ENCODE results near the gene MACROD2.

DNA sequence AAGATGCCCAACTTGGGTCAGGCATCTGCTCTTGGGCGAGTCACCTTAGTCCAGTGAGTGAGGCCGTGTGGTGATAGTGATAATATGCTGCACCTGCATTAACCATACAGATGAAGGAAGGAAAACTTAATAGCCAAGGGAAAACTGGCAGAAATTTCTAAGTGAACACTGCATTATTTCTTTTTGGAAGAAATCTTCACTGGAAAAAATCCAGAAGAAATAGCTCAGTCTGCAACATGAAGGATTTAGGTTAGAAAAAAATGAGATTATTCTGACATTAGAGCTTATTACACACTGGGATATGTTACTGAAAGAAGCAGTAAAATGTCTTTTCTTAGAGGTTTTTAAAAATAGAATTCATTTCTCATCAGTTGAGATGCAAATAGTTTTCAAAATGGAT lies 1630.7 kb downstream of the MACROD2 start:
- TF ChIP-seq, protein P1, sequence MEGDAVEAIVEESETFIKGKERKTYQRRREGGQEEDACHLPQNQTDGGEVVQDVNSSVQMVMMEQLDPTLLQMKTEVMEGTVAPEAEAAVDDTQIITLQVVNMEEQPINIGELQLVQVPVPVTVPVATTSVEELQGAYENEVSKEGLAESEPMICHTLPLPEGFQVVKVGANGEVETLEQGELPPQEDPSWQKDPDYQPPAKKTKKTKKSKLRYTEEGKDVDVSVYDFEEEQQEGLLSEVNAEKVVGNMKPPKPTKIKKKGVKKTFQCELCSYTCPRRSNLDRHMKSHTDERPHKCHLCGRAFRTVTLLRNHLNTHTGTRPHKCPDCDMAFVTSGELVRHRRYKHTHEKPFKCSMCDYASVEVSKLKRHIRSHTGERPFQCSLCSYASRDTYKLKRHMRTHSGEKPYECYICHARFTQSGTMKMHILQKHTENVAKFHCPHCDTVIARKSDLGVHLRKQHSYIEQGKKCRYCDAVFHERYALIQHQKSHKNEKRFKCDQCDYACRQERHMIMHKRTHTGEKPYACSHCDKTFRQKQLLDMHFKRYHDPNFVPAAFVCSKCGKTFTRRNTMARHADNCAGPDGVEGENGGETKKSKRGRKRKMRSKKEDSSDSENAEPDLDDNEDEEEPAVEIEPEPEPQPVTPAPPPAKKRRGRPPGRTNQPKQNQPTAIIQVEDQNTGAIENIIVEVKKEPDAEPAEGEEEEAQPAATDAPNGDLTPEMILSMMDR (IDR thresholded peaks at IDR 0.05): no peak
- no peak for TF ChIP-seq POLR2A (IDR thresholded peaks at IDR 0.05)

Data from body of pancreas (tissue), 4 donors.